ENCODE results near the gene FHAD1. TPM values are rescaled to one million over a fixed set of nuclear protein-coding genes. Genes with fewer than 3 reads are reported as not detected.

FHAD1 gene
- total and polyA plus RNA-seq, 2 donors (not counting 3 experiments of a cell fraction or from before 2014, with no cell fraction given) = 0.04 to 0.69 TPM

GRCh38 chr1:15414445-15414983, 167.5 kb downstream of the FHAD1 start:
- dilution Hi-C loops (cut with MboI; ENCODE audit: extremely low pct_ligation_motif_present, low sequenced_read_pairs) = loop anchor here (10.0 kb wide), 1 partner anchor 90 kb away; no protein-coding TSS in a partner anchor

More at GRCh38 chr1:15414445-15414983, 167.5 kb downstream of the FHAD1 start:
- Histone ChIP-seq H4K20me1 (replicated peaks; ENCODE audit: control insufficient read depth, extremely low read depth, insufficient read depth, low read length) (no peaks in the 10 kb centered on the region), H3K4me2 (ENCODE audit: insufficient read depth, low read length) (no peak overlapping the region), H2AFZ (ENCODE audit: low read depth, low read length) (no peak overlapping the region), H3K27me3 (ENCODE audit: control insufficient read depth in 2 of 2, insufficient read depth in 2 of 2, low read length in 2 of 2) (no peaks in the 10 kb centered on the region), H3K4me1 (ENCODE audit: control insufficient read depth, extremely low read depth, insufficient read depth, low read length) (peaks cover 65% of the 10 kb centered on the region), H3K27ac (ENCODE audit: insufficient read depth, low read depth, low read length) (no peak overlapping the region), H3K79me2 (ENCODE audit: control insufficient read depth, insufficient read depth, low read length) (peaks cover 77% of the 10 kb centered on the region), H3K9me3 (replicated peaks; ENCODE audit: control insufficient read depth, insufficient read depth, low read length) (no peaks in the 10 kb centered on the region), H3K9ac (replicated peaks; ENCODE audit: extremely low read depth, insufficient read depth, low read length) (no peak overlapping the region), H3K36me3 (ENCODE audit: control insufficient read depth in 2 of 2, extremely low read depth in 1 of 2, insufficient read depth in 2 of 2, low read length in 2 of 2) (peaks cover 0 to 4% of the 10 kb centered on the region in 2 experiments), H3K9me1 (replicated peaks; ENCODE audit: control insufficient read depth, extremely low read depth, insufficient read depth, low read length) (no peaks in the 10 kb centered on the region), H3K4me3 (replicated peaks in 1 of 3; ENCODE audit: insufficient read depth in 1 of 3, low read depth in 1 of 3, low read length in 3 of 3) (no peak overlapping the region)
- FAIRE-seq = no peak
- CTCF ChIA-PET = interaction anchor here (0.8 to 3.5 kb wide), 3 partner anchors 16 to 91 kb away, joined by 3 to 15 read pairs (median 4); no protein-coding TSS in a partner anchor
- no peak for TF ChIP-seq CTCF (IDR thresholded peaks at IDR 0.05; ENCODE audit: extremely low read depth in 1 of 2, insufficient read depth in 1 of 2, low read depth in 1 of 2, low read length in 2 of 2)
- TF ChIP-seq POLR2AphosphoS5 (IDR thresholded peaks at IDR 0.05; ENCODE audit: insufficient read depth, low read depth, low read length) = no peak
- TF ChIP-seq EZH2 (IDR thresholded peaks at IDR 0.05; ENCODE audit: borderline replicate concordance, low read depth, low read length, severe bottlenecking) = no peak
- TF ChIP-seq GATA2 (IDR thresholded peaks at IDR 0.05; ENCODE audit: insufficient read depth, insufficient read length, low read depth, low read length) = no peak
- TF ChIP-seq MYC (IDR thresholded peaks at IDR 0.05; ENCODE audit: low read depth, low read length) = no peak
- TF ChIP-seq JUN (IDR thresholded peaks at IDR 0.05; ENCODE audit: borderline replicate concordance, insufficient read depth, insufficient read length, low read depth) = no peak
- no peak for TF ChIP-seq POLR2A (IDR thresholded peaks at IDR 0.05; ENCODE audit: low read depth, low read length)
- no peak for TF ChIP-seq MAX (IDR thresholded peaks at IDR 0.05; ENCODE audit: insufficient read depth, insufficient read length)
- no peak for TF ChIP-seq FOS (IDR thresholded peaks at IDR 0.05; ENCODE audit: borderline replicate concordance, insufficient read depth, low read length)
- DNase-seq (ENCODE audit: low read depth, low spot score) = no peak
- POLR2A ChIA-PET = no interaction called here
- no TSS peak for BruUV-seq (replicated peaks)
- intact Hi-C loops (cut with micrococcal nuclease) = loop anchor here (10.0 kb wide), 1 partner anchor 410 kb away; no protein-coding TSS in a partner anchor

All from endothelial cell of umbilical vein (primary cell).